GM12872 (cell line): ENCODE measurements around the gene DOCK1.

Experiments
- TF ChIP-seq, protein P1 (sequence below): IDR thresholded peaks from 3 replicates; pipeline ENCODE4 v1.5.1; 2011; ENCODE audit warnings: low read depth, mild to moderate bottlenecking, low read length, moderate library complexity; ENCODE audit not compliant: insufficient read depth

Gene DOCK1

DNA sequence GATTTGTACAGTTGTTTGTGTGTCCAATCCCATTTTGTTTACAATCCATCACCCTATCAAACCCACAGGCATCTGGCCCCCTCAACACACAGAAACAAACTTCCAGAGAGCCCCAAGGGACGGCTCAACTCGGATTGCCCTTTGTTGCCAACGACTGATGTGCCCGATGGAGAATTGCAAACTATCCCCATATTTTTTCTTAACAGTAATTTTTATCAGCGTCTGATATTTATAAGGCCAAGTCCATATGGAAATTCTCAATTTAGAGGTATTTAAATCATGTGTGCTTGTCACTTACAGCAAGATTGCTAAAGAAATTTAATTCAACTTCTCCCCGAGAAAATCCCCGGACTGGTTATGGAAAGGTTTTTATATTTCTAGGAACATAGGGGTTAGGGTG is 530.0 kb downstream of the DOCK1 start:
- TF ChIP-seq, protein P1, sequence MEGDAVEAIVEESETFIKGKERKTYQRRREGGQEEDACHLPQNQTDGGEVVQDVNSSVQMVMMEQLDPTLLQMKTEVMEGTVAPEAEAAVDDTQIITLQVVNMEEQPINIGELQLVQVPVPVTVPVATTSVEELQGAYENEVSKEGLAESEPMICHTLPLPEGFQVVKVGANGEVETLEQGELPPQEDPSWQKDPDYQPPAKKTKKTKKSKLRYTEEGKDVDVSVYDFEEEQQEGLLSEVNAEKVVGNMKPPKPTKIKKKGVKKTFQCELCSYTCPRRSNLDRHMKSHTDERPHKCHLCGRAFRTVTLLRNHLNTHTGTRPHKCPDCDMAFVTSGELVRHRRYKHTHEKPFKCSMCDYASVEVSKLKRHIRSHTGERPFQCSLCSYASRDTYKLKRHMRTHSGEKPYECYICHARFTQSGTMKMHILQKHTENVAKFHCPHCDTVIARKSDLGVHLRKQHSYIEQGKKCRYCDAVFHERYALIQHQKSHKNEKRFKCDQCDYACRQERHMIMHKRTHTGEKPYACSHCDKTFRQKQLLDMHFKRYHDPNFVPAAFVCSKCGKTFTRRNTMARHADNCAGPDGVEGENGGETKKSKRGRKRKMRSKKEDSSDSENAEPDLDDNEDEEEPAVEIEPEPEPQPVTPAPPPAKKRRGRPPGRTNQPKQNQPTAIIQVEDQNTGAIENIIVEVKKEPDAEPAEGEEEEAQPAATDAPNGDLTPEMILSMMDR, result no peak

DNA sequence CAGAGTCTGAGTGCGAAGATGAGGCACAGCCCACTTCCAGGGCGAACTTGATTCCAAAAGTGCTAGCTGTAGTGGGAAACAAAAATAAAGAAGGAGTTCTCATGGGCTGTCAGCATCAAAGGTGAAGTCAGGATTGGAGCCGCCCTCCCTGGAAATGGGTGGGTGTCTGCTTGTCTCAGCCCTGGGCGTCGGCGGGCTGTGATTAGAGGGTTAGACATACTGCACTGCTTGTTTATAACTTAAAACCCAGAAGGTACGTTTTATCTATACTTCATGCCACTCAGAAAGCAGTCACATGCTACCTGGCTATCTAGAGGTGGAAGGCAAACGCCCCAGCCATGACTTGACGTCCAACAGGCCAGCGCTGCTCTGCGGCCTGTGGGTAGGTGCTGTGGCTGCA is 535.1 kb downstream of the DOCK1 start:
- TF ChIP-seq, protein P1, result no peak

DNA sequence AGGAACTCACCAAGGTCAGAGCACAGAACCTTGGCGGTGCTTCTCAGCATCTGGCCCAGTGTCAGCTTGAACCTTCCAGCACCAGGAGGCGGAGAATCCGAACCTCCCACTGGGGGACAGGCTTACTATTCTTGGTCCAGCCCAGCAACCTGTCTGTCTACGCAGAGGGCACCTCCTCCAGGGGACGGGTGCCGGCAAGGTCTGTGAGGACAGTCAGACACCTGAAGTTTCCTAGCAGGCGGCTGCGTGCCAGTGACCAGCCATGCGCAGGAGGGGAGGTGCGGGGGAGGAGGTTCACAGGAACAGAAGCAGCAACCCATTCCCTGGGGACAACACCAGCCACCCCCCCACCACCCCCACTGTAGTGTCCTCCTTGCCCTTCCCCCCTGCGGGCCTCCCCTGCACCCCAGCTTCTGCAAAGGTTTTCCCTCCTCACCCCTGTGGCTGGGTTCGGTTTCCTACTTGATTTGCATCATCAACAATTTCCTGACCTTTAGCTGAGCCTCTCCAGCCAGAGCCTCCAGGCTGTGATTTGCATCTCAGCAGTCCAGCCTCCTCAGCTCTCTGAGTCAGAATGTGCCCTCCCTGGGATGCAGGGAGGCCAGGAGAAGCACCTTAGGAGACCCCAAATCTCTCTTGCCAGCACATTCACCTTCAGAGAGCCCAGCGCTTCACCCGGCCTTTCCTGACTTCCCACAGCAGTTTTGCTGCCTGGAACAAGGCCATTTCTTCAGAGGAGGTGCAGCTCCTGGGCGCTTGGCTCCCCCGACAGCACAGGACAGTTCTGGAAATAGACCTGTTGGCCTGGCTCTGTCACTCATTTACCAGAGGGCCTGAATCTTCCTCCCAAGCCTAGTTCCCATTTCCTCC is 536.4 kb downstream of the DOCK1 start:
- TF ChIP-seq, protein P1, result no peak

DNA sequence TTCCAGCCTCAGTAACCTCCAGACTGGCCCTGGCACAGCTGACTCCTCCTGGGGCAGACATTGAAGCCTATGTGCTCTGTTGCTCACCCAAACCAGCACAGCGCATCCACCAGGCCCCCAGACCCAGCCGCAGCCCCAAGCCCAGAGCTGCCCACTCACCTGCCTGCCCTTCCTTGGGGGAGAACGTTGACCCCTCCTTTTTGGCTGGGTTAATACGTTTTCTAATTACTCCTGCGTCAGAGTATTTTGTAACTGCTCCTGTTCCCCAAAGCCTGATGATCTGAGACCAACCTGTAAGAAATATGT is 536.9 kb downstream of the DOCK1 start:
- TF ChIP-seq, protein P1, result no peak

DNA sequence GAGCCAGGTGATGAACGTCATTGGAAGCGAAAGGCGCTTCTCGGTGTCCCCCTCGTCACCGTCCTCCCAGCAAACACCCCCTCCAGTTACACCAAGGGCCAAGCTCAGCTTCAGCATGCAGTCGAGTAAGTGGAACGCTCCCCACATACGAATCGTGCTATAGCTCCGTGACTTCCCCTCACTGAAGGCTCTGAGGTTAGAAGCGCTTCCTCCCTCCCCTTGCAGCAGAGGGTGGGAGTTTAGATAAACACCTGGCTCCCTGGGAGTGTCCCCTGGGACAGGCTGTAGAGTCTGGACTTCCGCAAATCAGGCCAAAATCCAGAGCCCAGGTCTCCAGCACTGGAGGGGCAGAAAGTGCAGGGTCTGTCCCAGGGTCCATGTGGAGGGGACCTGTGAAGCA is 538.9 kb downstream of the DOCK1 start:
- TF ChIP-seq, protein P1, result no peak

DNA sequence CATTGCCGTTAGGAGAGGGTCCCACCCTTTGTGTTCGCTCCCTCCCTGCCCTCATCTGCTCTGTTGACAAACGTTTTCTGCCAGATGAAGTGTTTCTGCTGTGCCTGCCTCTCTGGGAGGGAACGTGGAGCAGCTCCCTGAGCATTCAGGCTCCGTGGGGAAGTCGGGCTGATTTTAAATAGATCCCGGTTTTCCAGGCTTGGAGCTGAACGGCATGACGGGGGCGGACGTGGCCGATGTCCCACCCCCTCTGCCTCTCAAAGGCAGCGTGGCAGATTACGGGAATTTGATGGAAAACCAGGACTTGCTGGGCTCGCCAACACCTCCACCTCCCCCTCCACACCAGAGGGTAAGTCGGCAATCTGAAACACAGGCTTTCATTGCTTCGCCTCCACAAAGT is 542.0 kb downstream of the DOCK1 start:
- TF ChIP-seq, protein P1, result no peak

DNA sequence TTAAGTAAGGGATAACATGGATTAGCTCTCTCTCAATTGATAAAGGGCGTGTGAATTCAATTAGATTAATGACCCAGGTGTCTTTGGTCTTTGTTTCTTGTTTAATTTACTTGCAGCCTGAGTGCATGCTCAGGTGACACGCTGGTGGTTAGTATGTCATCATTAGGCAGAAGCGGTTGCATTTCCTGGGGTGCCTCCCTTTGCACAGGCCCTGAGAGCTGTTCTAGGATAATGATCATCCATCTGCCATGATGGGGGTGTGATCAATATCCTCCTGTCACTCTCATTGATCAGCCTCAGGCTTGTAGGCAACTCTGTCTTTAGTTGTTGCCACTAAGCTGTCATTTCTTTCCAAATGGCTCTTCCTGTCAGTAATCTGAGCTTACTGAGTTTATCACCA is 544.3 kb downstream of the DOCK1 start:
- TF ChIP-seq, protein P1, result no peak
